HepG2 (cell line): ENCODE measurements around the gene MICAL3. TPM values are rescaled to one million over a fixed set of nuclear protein-coding genes. Genes with fewer than 3 reads are reported as not detected.
A peak's percentile ranks its signal among the peaks of the same experiment; 100 is the strongest.

ENCODE experiments used
- AGO2 ChIP-seq: fragments of 200-400 bp; formaldehyde crosslinking; optimal IDR thresholded peaks from 2 replicates; pipeline ENCODE3; 2017; ENCODE audit warnings: mild to moderate bottlenecking, low read depth, low read length, moderate library complexity
- ATAD3A ChIP-seq: sonication (generic); formaldehyde crosslinking; IDR thresholded peaks from 2 replicates; pipeline ENCODE4 v1.4.0; 2020; ENCODE audit warnings: missing genetic modification reagents
- DNMT3B ChIP-seq: conservative IDR thresholded peaks from 2 replicates; pipeline ENCODE4 v1.6.1; 2016; ENCODE audit warnings: missing biosample characterization, control low read depth
- HNF4A ChIP-seq: sonication (generic); formaldehyde crosslinking; IDR thresholded peaks from 2 replicates; pipeline ENCODE4 v1.4.0; 2020; ENCODE audit warnings: missing genetic modification reagents
- MEIS1 ChIP-seq: sonication (generic); formaldehyde crosslinking; IDR thresholded peaks from 2 replicates; pipeline ENCODE4 v1.9.0; 2021; ENCODE audit warnings: mild to moderate bottlenecking, missing genetic modification reagents, moderate library complexity, borderline replicate concordance
- MLLT10 ChIP-seq: sonication (generic); formaldehyde crosslinking; IDR thresholded peaks from 2 replicates; pipeline ENCODE4 v1.4.0; 2020; ENCODE audit warnings: missing genetic modification reagents
- NCOR1 ChIP-seq: fragments of 200-600 bp; sonication (generic); IDR thresholded peaks from 2 replicates; pipeline ENCODE4 v1.7.0; 2017; ENCODE audit warnings: antibody characterized with exemption, low read length, borderline replicate concordance
- NRL ChIP-seq: sonication (generic); formaldehyde crosslinking; IDR thresholded peaks from 2 replicates; pipeline ENCODE4 v1.5.0; 2020; ENCODE audit warnings: missing genetic modification reagents, mild to moderate bottlenecking, moderate library complexity, borderline replicate concordance
- REPIN1 ChIP-seq: sonication (generic); formaldehyde crosslinking; IDR thresholded peaks from 2 replicates; pipeline ENCODE4 v1.8.0; 2022; ENCODE audit warnings: missing genetic modification reagents, low read depth, mild to moderate bottlenecking, borderline replicate concordance
- RFXANK ChIP-seq: IDR thresholded peaks from 2 replicates; pipeline ENCODE4 v1.6.1; 2016
- TCF12 ChIP-seq, 2 experiments: fragments of 450-650 bp in 1 of 2; sonication (generic) in 1 of 2; formaldehyde crosslinking in 1 of 2; IDR thresholded peaks; 2 replicates each; pipeline versions ENCODE4 v1.6.1 to v1.8.0; 2017 to 2022; ENCODE audit warnings: antibody characterized with exemption in 1 of 2, mild to moderate bottlenecking in 1 of 2, missing genetic modification reagents in 1 of 2, moderate library complexity in 1 of 2
- WIZ ChIP-seq: sonication (generic); formaldehyde crosslinking; IDR thresholded peaks from 2 replicates; pipeline ENCODE4 v1.5.1; 2020; ENCODE audit warnings: mild to moderate bottlenecking, missing genetic modification reagents
- ZBTB21 ChIP-seq: sonication (generic); formaldehyde crosslinking; IDR thresholded peaks from 2 replicates; pipeline ENCODE4 v1.4.0; 2020; ENCODE audit warnings: missing genetic modification reagents
- ZMAT3 ChIP-seq: sonication (generic); formaldehyde crosslinking; conservative IDR thresholded peaks from 2 replicates; pipeline ENCODE4 v1.7.0; 2021; ENCODE audit warnings: missing genetic modification reagents
- ZNF160 ChIP-seq: sonication (generic); formaldehyde crosslinking; IDR thresholded peaks from 2 replicates; pipeline ENCODE4 v1.8.0; 2022; ENCODE audit warnings: mild to moderate bottlenecking, inconsistent platforms, missing genetic modification reagents
- ZNF20 ChIP-seq: sonication (generic); formaldehyde crosslinking; IDR thresholded peaks from 2 replicates; pipeline ENCODE4 v1.4.0; 2020; ENCODE audit warnings: mild to moderate bottlenecking, moderate library complexity, missing genetic modification reagents
- ZNF460 ChIP-seq: sonication (generic); formaldehyde crosslinking; IDR thresholded peaks from 2 replicates; pipeline ENCODE4 v1.5.1; 2020; ENCODE audit warnings: missing genetic modification reagents, mild to moderate bottlenecking, borderline replicate concordance
- ZNF619 ChIP-seq: sonication (generic); formaldehyde crosslinking; IDR thresholded peaks from 2 replicates; pipeline ENCODE4 v1.4.0; 2020; ENCODE audit warnings: mild to moderate bottlenecking, missing genetic modification reagents
- ZNF652 ChIP-seq: IDR thresholded peaks from 2 replicates; pipeline ENCODE4 v1.6.1; 2016; ENCODE audit warnings: low read depth, borderline replicate concordance
- ZNF766 ChIP-seq: sonication (generic); formaldehyde crosslinking; IDR thresholded peaks from 2 replicates; pipeline ENCODE4 v1.5.0; 2020; ENCODE audit warnings: missing genetic modification reagents, borderline replicate concordance
- ZNF816 ChIP-seq: sonication (generic); formaldehyde crosslinking; IDR thresholded peaks from 2 replicates; pipeline ENCODE4 v1.8.0; 2022; ENCODE audit warnings: missing genetic modification reagents, mild to moderate bottlenecking, borderline replicate concordance
- polyA plus RNA-seq, 8 experiments: library from polyadenylated mRNA; depleted of rRNA in 3 of 8; stranded (reverse) in 7 of 8; unstranded in 1 of 8; fragments of >200 nt; fragmentation: Illumina TruSeq in 4 of 8; extraction: Trizol in 4 of 8; gene quantifications; 2 replicates each; pipeline versions ENCODE4 v1.2.1 to v1.2.3, GENCODE V29; 2011 to 2016; ENCODE audit warnings: low read depth in 4 of 8, missing spikeins in 1 of 8, mixed read lengths in 1 of 8; ENCODE audit not compliant: insufficient read depth in 1 of 8
- total RNA-seq, 5 experiments: library from RNA; depleted of rRNA; stranded (reverse); fragments of >200 nt; fragmentation: Illumina TruSeq; extraction: Trizol; gene quantifications; 2 replicates each; pipeline ENCODE4 v1.2.3, GENCODE V29; 2016; ENCODE audit warnings: low read depth in 1 of 5
- TF ChIP-seq, protein P1 (sequence below): sonication (generic); formaldehyde crosslinking; conservative IDR thresholded peaks from 2 replicates; pipeline ENCODE4 v1.8.0; 2022; ENCODE audit warnings: mild to moderate bottlenecking, moderate library complexity, missing genetic modification reagents
- TF ChIP-seq, protein P2 (sequence below): sonication (generic); formaldehyde crosslinking; conservative IDR thresholded peaks from 2 replicates; pipeline ENCODE4 v1.8.1; 2023; ENCODE audit warnings: missing genetic modification reagents
- TF ChIP-seq, protein P3 (sequence below): sonication (generic); formaldehyde crosslinking; IDR thresholded peaks from 2 replicates; pipeline ENCODE4 v1.8.0; 2023; ENCODE audit warnings: mild to moderate bottlenecking, missing genetic modification reagents
- TF ChIP-seq, protein P4 (sequence below): IDR thresholded peaks from 2 replicates; pipeline ENCODE4 v1.6.1; 2016; ENCODE audit warnings: mild to moderate bottlenecking

Gene MICAL3
- total and polyA plus RNA-seq, 2 of the 13 experiments (the other 11 are each of a cell fraction or from before 2014, with no cell fraction given) = 5.3 to 12.5 TPM

DNA sequence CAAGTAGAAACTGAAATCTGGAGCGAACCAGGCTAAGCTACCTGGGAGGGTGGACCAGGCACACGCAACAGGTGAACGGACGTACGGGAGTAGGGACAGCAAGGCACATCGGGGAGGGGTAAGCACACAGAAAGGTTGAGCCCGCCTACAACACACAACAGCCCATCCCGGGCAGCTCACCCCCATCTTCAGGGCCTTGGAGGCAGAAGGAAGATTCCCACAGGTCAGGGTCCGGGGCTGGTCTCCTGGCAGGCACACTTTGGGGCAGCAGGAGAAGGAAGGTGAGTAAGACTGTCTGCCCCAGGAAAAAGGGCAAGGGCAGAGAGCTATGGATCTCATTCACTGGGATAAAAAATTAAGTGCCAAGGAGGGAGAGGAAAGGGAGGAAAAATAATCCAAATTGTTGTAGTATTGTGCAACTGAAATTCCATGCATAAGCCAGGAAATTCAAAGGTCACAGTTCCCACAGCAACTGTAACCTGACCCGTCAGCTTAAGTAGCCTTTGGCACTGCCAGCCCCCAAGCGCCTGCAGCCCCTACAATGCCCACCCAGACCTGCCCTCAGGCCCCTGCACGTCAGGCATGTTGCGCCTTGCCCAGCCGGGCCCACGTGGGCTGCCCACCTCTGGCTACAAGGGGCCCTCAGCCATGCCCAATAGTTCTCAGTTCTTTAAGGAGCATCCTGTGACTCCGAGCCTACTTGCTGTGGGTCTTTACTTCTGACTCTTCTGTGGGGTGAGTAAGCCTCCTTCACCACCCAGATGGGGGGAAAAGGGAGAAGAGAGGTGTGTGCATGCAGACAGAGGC lies 51.8 kb downstream of the MICAL3 start (continued):
- TF ChIP-seq ZNF160 (CRISPR knock-in tag) = no peak
- no peak for TF ChIP-seq ZNF460 (CRISPR knock-in tag)
- no peak for TF ChIP-seq WIZ (CRISPR knock-in tag)
- TF ChIP-seq ZNF766 (CRISPR knock-in tag) = no peak; the same call in 1 of the 2 replicates
- TF ChIP-seq ZBTB21 (CRISPR knock-in tag) = no peak
- TF ChIP-seq ZNF20 (CRISPR knock-in tag) = no peak
- peak; percentile 91 for TF ChIP-seq HNF4A (CRISPR knock-in tag)
- TF ChIP-seq DNMT3B = no peak
- TF ChIP-seq REPIN1 (CRISPR knock-in tag) = peak; percentile 33; the same call in 1 of the 2 replicates
- TF ChIP-seq ZNF619 (CRISPR knock-in tag) = no peak
- TF ChIP-seq ZMAT3 = no peak
- no peak for TF ChIP-seq ZNF816 (CRISPR knock-in tag)
- TF ChIP-seq, protein P1, sequence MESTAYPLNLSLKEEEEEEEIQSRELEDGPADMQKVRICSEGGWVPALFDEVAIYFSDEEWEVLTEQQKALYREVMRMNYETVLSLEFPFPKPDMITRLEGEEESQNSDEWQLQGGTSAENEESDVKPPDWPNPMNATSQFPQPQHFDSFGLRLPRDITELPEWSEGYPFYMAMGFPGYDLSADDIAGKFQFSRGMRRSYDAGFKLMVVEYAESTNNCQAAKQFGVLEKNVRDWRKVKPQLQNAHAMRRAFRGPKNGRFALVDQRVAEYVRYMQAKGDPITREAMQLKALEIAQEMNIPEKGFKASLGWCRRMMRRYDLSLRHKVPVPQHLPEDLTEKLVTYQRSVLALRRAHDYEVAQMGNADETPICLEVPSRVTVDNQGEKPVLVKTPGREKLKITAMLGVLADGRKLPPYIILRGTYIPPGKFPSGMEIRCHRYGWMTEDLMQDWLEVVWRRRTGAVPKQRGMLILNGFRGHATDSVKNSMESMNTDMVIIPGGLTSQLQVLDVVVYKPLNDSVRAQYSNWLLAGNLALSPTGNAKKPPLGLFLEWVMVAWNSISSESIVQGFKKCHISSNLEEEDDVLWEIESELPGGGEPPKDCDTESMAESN (CRISPR knock-in tag) = peak; percentile 92
- TF ChIP-seq RFXANK (CRISPR knock-in tag) = no peak
- TF ChIP-seq, protein P2, sequence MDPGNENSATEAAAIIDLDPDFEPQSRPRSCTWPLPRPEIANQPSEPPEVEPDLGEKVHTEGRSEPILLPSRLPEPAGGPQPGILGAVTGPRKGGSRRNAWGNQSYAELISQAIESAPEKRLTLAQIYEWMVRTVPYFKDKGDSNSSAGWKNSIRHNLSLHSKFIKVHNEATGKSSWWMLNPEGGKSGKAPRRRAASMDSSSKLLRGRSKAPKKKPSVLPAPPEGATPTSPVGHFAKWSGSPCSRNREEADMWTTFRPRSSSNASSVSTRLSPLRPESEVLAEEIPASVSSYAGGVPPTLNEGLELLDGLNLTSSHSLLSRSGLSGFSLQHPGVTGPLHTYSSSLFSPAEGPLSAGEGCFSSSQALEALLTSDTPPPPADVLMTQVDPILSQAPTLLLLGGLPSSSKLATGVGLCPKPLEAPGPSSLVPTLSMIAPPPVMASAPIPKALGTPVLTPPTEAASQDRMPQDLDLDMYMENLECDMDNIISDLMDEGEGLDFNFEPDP (CRISPR knock-in tag) = no peak
- TF ChIP-seq, protein P3, sequence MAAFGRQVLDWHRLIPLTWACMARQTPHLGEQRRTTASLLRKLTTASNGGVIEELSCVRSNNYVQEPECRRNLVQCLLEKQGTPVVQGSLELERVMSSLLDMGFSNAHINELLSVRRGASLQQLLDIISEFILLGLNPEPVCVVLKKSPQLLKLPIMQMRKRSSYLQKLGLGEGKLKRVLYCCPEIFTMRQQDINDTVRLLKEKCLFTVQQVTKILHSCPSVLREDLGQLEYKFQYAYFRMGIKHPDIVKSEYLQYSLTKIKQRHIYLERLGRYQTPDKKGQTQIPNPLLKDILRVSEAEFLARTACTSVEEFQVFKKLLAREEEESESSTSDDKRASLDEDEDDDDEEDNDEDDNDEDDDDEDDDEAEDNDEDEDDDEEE (CRISPR knock-in tag) = no peak
- TF ChIP-seq TCF12 (IDR thresholded peaks at IDR 0.05) = no peak
- no peak for TF ChIP-seq TCF12 (CRISPR knock-in tag; IDR thresholded peaks at IDR 0.05)
- 0 out of 2 replicates have a peak, but pooled peaks have one; percentile 4 for TF ChIP-seq ZNF652
- TF ChIP-seq ATAD3A (CRISPR knock-in tag) = no peak
- TF ChIP-seq, protein P4, sequence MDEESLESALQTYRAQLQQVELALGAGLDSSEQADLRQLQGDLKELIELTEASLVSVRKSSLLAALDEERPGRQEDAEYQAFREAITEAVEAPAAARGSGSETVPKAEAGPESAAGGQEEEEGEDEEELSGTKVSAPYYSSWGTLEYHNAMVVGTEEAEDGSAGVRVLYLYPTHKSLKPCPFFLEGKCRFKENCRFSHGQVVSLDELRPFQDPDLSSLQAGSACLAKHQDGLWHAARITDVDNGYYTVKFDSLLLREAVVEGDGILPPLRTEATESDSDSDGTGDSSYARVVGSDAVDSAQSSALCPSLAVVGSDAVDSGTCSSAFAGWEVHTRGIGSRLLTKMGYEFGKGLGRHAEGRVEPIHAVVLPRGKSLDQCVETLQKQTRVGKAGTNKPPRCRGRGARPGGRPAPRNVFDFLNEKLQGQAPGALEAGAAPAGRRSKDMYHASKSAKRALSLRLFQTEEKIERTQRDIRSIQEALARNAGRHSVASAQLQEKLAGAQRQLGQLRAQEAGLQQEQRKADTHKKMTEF (CRISPR knock-in tag) = peak; percentile 40; the same call in 1 of the 2 replicates
- TF ChIP-seq MLLT10 = no peak
- TF ChIP-seq MEIS1 (CRISPR knock-in tag) = no peak
- TF ChIP-seq NRL = no peak
- peak; percentile 87 for TF ChIP-seq NCOR1
- no peak for TF ChIP-seq AGO2
